DMS79 treated with DMSO at 0.1 percent for 48 hours (cell line): Measurements from ENCODE around the gene FCHSD2.
"Not testable (repeated sequence)": the region's sequence is repeated elsewhere in the genome, so short reads cannot be mapped to it uniquely, and the experiment has no call there.

Experiments used
- DNase-seq: peaks from one replicate; lab custom pipeline; 2025; lab: John Stamatoyannopoulos, UW

The FCHSD2 gene

DNA sequence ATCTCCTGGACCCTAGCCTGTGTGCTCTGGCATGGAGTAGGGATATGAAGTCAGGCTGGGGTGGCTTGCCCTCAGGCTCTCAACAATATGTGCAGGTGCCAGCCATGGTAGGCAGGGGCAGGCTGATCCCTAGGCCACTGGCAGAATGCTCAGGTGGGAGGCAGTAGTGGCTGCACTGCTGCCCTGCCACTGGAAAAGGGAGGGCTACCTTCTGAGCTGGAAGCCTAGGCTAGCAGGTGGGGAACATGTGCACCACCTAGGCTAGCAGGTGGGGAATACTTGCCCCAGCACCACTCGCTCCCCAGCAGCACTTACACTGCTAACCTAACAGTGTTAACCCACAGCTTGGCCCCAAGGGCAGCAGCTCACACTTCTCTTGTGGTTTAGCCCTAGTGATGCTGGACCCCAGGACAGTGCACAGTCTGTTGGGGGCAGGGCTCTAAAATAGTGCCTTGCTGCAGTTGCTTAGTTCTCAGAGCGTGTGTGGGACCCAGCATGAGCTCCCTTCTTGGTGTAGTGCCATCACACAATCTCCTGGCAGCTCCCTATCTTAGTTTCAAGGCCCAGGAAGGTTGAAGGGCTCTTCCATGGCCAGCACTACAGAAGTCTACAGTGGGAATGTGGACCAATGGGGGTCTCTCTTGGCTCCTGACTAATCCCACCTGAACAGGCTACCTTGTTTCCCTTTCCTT is 130.8 kb downstream of the FCHSD2 start:
- no peak for DNase-seq

DNA sequence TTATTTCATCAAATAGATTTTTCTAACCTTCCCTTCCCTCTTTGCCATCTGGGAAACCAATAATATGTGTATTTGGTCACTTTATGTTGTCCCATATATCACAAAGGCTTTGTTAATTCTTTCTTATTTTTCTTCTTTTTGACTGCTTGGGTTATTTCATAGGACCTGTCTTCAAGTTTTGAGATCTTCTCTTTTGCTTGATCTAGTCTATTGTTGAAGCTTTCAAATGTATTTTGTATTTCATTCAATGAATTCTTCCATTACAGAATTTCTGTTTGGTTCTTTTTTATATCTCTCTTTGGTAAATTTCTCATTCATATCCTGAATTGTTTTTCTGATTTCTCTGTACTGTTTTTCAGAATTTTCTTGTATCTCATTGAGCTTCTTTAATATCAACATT is 132.1 kb downstream of the FCHSD2 start:
- DNase-seq, result peak; percentile 12

- no peak for DNase-seq
Measured at GRCh38 chr11:73004088-73004487, 138.0 kb downstream of the FCHSD2 start.

DNA sequence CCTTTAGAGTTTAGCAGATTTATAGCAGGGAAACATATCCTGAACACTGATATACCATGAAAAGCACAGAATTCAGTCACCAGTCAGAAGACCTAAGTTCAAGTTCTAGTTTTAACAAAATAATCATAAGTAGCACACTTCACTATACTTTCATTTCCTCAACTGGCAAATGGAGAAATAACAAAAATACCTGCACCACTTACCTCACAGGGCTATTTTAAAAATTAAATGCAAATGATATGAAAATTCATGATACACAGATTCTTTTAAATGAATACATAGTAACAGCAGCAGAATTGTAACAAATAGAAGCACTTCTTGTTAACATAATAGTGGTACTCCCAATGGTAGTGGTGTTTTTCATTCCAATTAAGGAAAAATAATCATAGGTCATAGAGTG is 139.0 kb downstream of the FCHSD2 start:
- no peak for DNase-seq

GRCh38 chr11:73002214-73002613 is 139.9 kb downstream of the FCHSD2 start:
- no peak for DNase-seq

GRCh38 chr11:73001615-73002014 is 140.5 kb downstream of the FCHSD2 start:
- no peak for DNase-seq

GRCh38 chr11:72998676-72999075 is 143.4 kb downstream of the FCHSD2 start:
- DNase-seq, result no peak

- no peak for DNase-seq
Measured at GRCh38 chr11:72996959-72997358, 145.2 kb downstream of the FCHSD2 start.

- no peak for DNase-seq
Measured at GRCh38 chr11:72989727-72990126, 152.4 kb downstream of the FCHSD2 start.

DNA sequence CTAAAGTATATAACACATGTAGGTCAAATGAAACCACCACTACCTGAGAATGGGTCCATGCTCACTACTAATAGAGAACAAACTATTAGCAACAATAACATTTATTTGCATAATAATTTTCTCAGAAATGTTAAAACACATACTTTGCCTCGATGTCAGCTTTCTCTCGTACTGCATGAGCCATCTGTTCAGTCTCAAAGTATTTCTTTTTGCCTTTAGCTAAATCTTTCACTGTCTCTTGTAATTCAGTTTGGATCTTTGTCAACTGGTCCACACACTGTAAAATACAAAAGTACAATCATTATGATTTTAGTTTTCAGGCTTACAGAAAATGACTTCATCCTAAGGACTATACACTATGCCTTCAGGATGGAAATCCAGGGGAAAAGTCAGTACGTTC is 153.3 kb downstream of the FCHSD2 start:
- DNase-seq, result no peak

DNA sequence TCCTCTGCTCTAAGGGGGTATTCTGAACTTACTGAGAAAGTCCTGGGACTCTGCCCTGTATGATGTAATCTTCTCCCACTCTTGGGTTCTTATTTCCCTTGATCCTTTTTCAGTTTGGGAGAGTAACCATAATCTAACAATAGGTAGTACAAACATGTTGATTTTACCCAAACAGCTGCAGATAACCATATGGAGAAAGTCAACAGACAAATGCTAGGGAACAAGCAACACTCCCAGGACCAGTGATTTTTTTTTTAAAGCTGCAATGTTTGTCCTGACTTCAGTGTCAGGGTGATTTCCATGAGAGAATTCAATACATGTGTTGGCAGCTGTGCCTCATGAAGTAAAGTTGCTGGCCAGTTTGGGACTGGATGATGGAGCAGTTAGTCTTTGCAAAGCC is 156.5 kb downstream of the FCHSD2 start:
- DNase-seq, result no peak

- DNase-seq, result no peak
Measured at GRCh38 chr11:72984453-72985077, 157.6 kb downstream of the FCHSD2 start.

DNA sequence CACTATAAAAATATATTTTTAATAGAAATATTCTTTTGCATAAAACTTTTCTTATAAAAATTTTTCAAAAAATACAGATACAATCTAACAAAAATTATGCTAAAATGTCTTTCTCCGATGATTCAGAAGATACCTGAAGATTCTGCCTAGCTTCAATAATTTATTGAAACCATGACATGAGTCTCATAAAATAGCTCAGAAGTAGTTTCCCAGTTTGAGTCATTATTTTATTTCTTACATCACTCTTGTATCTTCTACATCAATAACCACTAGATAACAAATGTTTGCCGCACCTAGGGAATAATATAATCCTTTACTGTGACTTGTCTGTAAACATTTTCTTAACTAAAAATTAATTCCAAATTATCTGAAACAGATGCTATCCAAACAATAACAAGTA is 158.6 kb downstream of the FCHSD2 start:
- no peak for DNase-seq

- no peak for DNase-seq
Measured at GRCh38 chr11:72981971-72982685, 160.0 kb downstream of the FCHSD2 start.

GRCh38 chr11:72981080-72981479 is 161.0 kb downstream of the FCHSD2 start:
- no peak for DNase-seq

DNA sequence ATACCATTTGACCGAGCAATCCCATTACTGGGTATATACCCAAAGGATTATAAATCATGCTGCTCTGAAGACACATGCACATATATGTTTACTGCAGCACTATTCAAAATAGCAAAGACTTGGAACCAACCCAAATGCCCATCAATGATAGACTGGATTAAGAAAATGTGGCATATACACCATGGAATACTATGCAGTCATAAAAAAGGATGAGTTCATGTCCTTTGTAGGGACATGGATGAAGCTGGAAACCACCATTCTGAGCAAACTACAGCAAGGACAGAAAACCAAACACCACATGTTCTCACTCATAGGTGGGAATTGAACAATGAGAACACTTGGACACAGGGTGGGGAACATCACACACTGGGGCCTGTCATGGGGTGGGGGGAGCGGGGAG is 164.3 kb downstream of the FCHSD2 start:
- DNase-seq, result not testable (repeated sequence)

DNA sequence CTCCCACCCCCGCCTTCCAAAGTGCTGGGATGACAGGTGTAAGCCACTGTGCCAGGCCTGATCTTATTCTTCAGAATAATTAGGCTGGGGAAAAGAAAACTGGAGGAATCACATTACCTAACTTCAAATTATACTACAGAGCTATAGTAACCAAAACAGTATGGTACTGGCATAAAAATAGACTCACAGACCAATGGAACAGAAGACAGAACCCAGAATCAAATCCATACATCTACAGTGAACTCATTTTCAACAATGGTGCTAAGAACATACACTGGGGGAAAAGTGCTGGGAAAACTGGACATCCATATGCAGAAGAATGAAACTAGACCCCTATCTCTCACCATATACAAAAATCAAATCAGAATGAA is 165.6 kb downstream of the FCHSD2 start:
- DNase-seq, result not testable (repeated sequence)

DNA sequence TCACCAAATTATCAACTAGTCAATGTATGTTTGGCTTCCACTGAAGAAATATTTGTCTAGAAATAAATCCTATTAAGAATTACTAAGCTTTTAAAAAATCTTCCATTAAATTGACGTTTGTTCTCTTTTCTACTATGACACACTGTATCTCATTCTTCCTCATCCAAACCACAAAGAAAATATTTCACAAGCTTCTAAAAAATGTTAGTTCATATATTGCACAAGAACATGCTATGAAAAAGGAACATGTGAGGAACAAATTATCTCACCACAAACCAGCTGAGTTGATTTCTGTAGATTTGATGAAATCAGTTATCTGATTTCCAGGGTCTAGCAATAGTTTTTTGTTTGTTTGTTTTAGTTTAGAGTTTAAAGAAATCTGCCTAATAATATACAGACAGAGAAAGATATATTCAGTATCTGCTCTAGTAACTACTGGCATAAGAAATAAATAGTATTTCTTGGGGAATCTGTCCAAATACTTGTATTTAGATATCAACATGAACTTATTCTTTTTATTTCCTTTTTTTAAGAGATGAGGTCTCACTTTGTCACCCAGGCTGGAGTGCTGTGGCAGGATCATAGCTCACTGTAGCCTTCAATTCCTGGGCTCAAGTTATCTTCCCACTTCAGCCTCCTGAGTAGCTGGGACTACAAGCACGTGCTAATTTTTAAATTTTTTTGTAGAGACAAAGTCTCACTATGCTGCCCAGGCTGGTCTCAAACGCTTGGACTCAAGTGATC is 166.2 kb downstream of the FCHSD2 start:
- DNase-seq, result no peak

- DNase-seq, result no peak
Measured at GRCh38 chr11:72974487-72975205, 167.5 kb downstream of the FCHSD2 start.

DNA sequence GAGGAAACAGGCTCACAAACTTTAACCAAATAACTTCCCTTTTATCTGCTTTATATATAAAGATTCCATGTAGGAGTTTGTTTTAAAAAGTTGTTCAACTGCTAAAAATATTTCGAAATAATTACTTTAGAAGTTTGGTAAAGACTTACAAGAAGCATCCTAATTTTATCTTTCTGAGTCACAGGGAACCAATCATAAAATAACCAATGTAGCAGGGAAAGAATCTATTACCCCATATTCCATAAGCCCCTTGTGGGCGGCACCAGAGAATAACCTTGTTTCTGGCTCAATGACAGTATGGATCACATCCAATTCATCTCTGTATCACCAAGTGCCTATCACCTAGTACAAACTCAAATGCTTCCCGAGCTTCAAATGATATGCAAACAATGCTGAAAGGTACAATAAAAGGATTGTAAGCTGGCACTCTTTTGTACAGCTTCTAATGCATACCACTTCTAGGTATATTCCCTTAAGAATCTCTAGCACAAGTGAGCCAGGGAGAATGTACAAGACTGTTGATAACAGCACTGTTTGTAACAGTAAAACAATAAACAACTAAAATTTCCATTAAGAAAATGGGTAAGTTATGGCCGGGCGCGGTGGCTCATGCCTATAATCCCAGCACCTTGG is 169.5 kb downstream of the FCHSD2 start:
- no peak for DNase-seq

DNA sequence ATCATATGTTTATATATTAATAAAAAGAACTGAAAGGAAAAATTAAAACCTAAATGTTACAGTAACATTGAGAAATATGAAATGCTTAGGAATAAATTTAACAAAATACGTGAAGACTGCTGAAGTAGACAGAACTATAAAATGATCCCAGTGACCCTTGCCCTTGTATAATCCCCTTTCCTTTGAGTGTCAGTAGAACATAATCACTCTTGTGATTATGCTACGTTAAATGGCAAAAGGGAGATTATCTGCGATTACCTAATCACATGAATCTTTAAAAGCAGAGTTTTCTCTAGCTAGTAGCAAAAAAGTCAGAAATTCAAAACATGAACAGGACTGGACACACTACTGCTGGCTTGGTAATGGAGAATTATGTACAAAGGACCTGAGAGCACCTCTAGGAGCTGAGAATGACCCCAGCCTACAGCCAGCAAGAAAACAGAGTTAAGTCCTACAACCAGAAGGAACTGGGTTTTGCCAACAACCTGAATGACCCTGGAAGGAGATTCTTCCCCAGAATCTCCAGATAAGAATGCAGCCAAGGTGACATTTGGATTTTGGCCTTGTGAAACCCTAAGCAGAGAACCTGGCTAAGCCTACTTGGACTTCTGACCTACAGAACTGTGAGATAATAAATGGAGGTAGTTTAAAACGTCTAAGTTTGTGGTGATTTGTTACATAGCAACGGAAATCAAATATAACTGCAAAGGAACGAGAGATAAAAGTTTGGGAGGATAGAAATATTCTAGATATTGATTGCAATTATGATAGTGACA is 170.7 kb downstream of the FCHSD2 start:
- no peak for DNase-seq
